SK-N-SH (cell line): ENCODE results near the gene DIP2A. TPM values are rescaled to one million over a fixed set of nuclear protein-coding genes. Genes with fewer than 3 reads are reported as not detected.
A peak's percentile ranks its signal among the peaks of the same experiment; 100 is the strongest.

Experiments used
- CTCF ChIA-PET: fragments of 300-600, 350-600 bp; formaldehyde crosslinking; extraction: SDS; loops from one replicate; lab custom pipeline; 2021; lab: Yijun Ruan, JAX
- POLR2A ChIA-PET: fragments of 350-600 bp; sonication (Branson Sonifier 250); formaldehyde crosslinking; extraction: SDS; loops from one replicate; lab custom pipeline; 2020; ENCODE audit warnings: antibody characterized with exemption, inconsistent platforms; lab: Yijun Ruan, JAX
- DNase-seq: peaks from one replicate; pipeline ENCODE4 v3.0.0; 2012
- H2AFZ ChIP-seq: fragments of 200-600 bp; sonication (generic); 2 replicates; pipeline ENCODE4 v1.8.1; 2016; ENCODE audit warnings: antibody characterized with exemption, mild to moderate bottlenecking, low read depth
- H3F3A ChIP-seq: fragments of 200-600 bp; sonication (generic); replicated peaks from 2 replicates; pipeline ENCODE3; 2016; ENCODE audit warnings: antibody characterized with exemption, mild to moderate bottlenecking; ENCODE audit not compliant: insufficient read depth
- H3K27ac ChIP-seq, 2 experiments: fragments of 200-500 bp in 1 of 2; fragments of 200-600 bp in 1 of 2; sonication (Bioruptor generic) in 1 of 2; sonication (generic), shearing (Covaris generic) in 1 of 2; 2 replicates each; pipeline versions ENCODE4 v1.5.1 to v1.6.1; 2014 to 2016; ENCODE audit warnings: low read depth in 2 of 2, inconsistent platforms in 1 of 2, low read length in 1 of 2, mild to moderate bottlenecking in 1 of 2, mixed read lengths in 1 of 2
- H3K27me3 ChIP-seq: fragments of 200-600 bp; sonication (generic), shearing (Covaris generic); 2 replicates; pipeline ENCODE4 v1.6.1; 2016; ENCODE audit warnings: mixed run types; ENCODE audit not compliant: insufficient read depth
- H3K36me3 ChIP-seq, 2 experiments: fragments of 200-500 bp in 1 of 2; fragments of 200-600 bp in 1 of 2; sonication (Bioruptor generic) in 1 of 2; sonication (generic) in 1 of 2; replicated peaks in 1 of 2; 2 replicates each; pipeline versions ENCODE3 to v1.5.1; 2014 to 2016; ENCODE audit warnings: low read length in 1 of 2, mild to moderate bottlenecking in 1 of 2; ENCODE audit not compliant: insufficient read depth in 2 of 2, control insufficient read depth in 1 of 2
- H3K4me1 ChIP-seq, 2 experiments: fragments of 200-500 bp in 1 of 2; fragments of 200-600 bp in 1 of 2; sonication (Bioruptor generic) in 1 of 2; sonication (generic), shearing (Covaris generic) in 1 of 2; 2 replicates each; pipeline versions ENCODE4 v1.5.1 to v1.6.1; 2014 to 2016; ENCODE audit warnings: low read depth in 1 of 2, low read length in 1 of 2, mixed run types in 1 of 2; ENCODE audit not compliant: insufficient read depth in 2 of 2, control insufficient read depth in 1 of 2
- H3K4me2 ChIP-seq: fragments of 200-600 bp; sonication (generic), shearing (Covaris generic); 2 replicates; pipeline ENCODE4 v1.6.1; 2017; ENCODE audit warnings: mixed run types
- H3K4me3 ChIP-seq, 2 experiments: fragments of 200-500 bp in 1 of 2; fragments of 200-600 bp in 1 of 2; sonication (Bioruptor generic) in 1 of 2; sonication (generic), shearing (Covaris generic) in 1 of 2; 2 replicates each; pipeline versions ENCODE4 v1.5.1 to v1.8.1; 2014 to 2016; ENCODE audit warnings: low read depth in 2 of 2, inconsistent platforms in 1 of 2, low read length in 1 of 2, mild to moderate bottlenecking in 1 of 2, mixed read lengths in 1 of 2, moderate library complexity in 1 of 2
- H3K79me2 ChIP-seq: fragments of 200-600 bp; sonication (generic); 2 replicates; pipeline ENCODE4 v1.8.1; 2017; ENCODE audit warnings: mild to moderate bottlenecking; ENCODE audit not compliant: insufficient read depth
- H3K9ac ChIP-seq: fragments of 200-600 bp; sonication (generic); 2 replicates; pipeline ENCODE4 v1.6.1; 2017; ENCODE audit warnings: mixed run types
- H3K9me2 ChIP-seq: fragments of 200-600 bp; sonication (generic); 2 replicates; pipeline ENCODE4 v1.6.1; 2017; ENCODE audit warnings: mixed run types
- H3K9me3 ChIP-seq: fragments of 200-600 bp; sonication (generic); 2 replicates; pipeline ENCODE4 v1.6.1; 2017; ENCODE audit warnings: mixed run types, mild to moderate bottlenecking, moderate library complexity
- H4K20me1 ChIP-seq: fragments of 200-600 bp; sonication (generic); 2 replicates; pipeline ENCODE4 v1.6.1; 2017; ENCODE audit warnings: mild to moderate bottlenecking, mixed run types; ENCODE audit not compliant: insufficient read depth
- CHD2 ChIP-seq: fragments of 150-350 bp; IDR thresholded peaks from 2 replicates; pipeline ENCODE4 v1.6.1; 2018; ENCODE audit warnings: low read length; ENCODE audit not compliant: partially characterized antibody
- ELF1 ChIP-seq: IDR thresholded peaks from 2 replicates; pipeline ENCODE4 v1.4.0; 2012
- EP300 ChIP-seq, 2 experiments: IDR thresholded peaks; 2 replicates each; pipeline versions ENCODE4 v1.4.0 to v1.6.1; 2012; ENCODE audit warnings: borderline replicate concordance in 1 of 2, low read depth in 1 of 2, low read length in 1 of 2
- EZH2phosphoT487 ChIP-seq: fragments of 200-600 bp; sonication (generic); IDR thresholded peaks from 2 replicates; pipeline ENCODE4 v1.6.1; 2017; ENCODE audit warnings: low read depth, mixed run types, mild to moderate bottlenecking, antibody characterized with exemption, moderate library complexity, borderline replicate concordance
- FOXJ3 ChIP-seq: sonication (generic); formaldehyde crosslinking; IDR thresholded peaks from 2 replicates; pipeline ENCODE4 v1.5.1; 2020; ENCODE audit warnings: mild to moderate bottlenecking, missing genetic modification reagents
- FOXM1 ChIP-seq: IDR thresholded peaks from 2 replicates; pipeline ENCODE4 v1.4.0; 2012; ENCODE audit warnings: low read depth, mild to moderate bottlenecking
- GABPA ChIP-seq: IDR thresholded peaks from 2 replicates; pipeline ENCODE4 v1.4.0; 2012; ENCODE audit warnings: low read depth, mild to moderate bottlenecking
- GATA2 ChIP-seq: sonication (generic); formaldehyde crosslinking; IDR thresholded peaks from 2 replicates; pipeline ENCODE4 v1.5.0; 2020; ENCODE audit warnings: mild to moderate bottlenecking, missing genetic modification reagents
- JUND ChIP-seq: IDR thresholded peaks from 2 replicates; pipeline ENCODE4 v1.4.0; 2012
- MEF2A ChIP-seq: IDR thresholded peaks from 2 replicates; pipeline ENCODE4 v1.4.0; 2012; ENCODE audit warnings: low read depth, borderline replicate concordance
- MXI1 ChIP-seq: IDR thresholded peaks from 2 replicates; pipeline ENCODE4 v1.6.1; 2012; ENCODE audit warnings: mild to moderate bottlenecking, low read depth, low read length, improper control_type of control experiment
- POLR2AphosphoS5 ChIP-seq: IDR thresholded peaks from 2 replicates; pipeline ENCODE4 v1.6.1; 2012; ENCODE audit warnings: low read depth, low read length
- RAD21 ChIP-seq: IDR thresholded peaks from 2 replicates; pipeline ENCODE4 v1.6.1; 2012; ENCODE audit warnings: mild to moderate bottlenecking, low read length
- RCOR1 ChIP-seq: fragments of 150-350 bp; IDR thresholded peaks from 2 replicates; pipeline ENCODE4 v1.6.1; 2017; ENCODE audit warnings: antibody characterized with exemption, low read length
- RFX5 ChIP-seq: IDR thresholded peaks from 2 replicates; pipeline ENCODE4 v1.6.1; 2012; ENCODE audit warnings: mild to moderate bottlenecking, improper control_type of control experiment, low read length
- RXRA ChIP-seq: IDR thresholded peaks from 2 replicates; pipeline ENCODE4 v1.4.0; 2012; ENCODE audit warnings: low read depth, mild to moderate bottlenecking, borderline replicate concordance
- SMC3 ChIP-seq: IDR thresholded peaks from 2 replicates; pipeline ENCODE4 v1.6.1; 2012; ENCODE audit warnings: low read depth, low read length, improper control_type of control experiment
- TAF1 ChIP-seq: IDR thresholded peaks from 2 replicates; pipeline ENCODE4 v1.6.1; 2012; ENCODE audit warnings: low read depth, mild to moderate bottlenecking, low read length, moderate library complexity, borderline replicate concordance
- TCF12 ChIP-seq: IDR thresholded peaks from 2 replicates; pipeline ENCODE4 v1.4.0; 2012
- TEAD4 ChIP-seq: IDR thresholded peaks from 2 replicates; pipeline ENCODE4 v1.4.0; 2012; ENCODE audit warnings: mild to moderate bottlenecking, borderline replicate concordance; ENCODE audit not compliant: insufficient read depth
- YY1 ChIP-seq: IDR thresholded peaks from 2 replicates; pipeline ENCODE4 v1.4.0; 2012; ENCODE audit warnings: low read depth, mild to moderate bottlenecking
- WGBS: methylation state at CpG from one replicate; pipeline ENCODE4 v1.1.6; 2017; ENCODE audit warnings: low lambda C conversion rate; 5-methylcytosine and 5-hydroxymethylcytosine counted together
- polyA plus RNA-seq, 3 experiments: library from polyadenylated mRNA; depleted of rRNA; stranded (reverse); fragments of >200 nt; gene quantifications; 2 replicates each; pipeline ENCODE4 v1.2.3, GENCODE V29; 2012
- TF ChIP-seq, protein P1 (sequence below): IDR thresholded peaks from 2 replicates; pipeline ENCODE4; 2012
- TF ChIP-seq, protein P2 (sequence below): fragments of 150-350 bp; IDR thresholded peaks from 2 replicates; pipeline ENCODE4 v1.6.1; 2017; ENCODE audit warnings: antibody characterized with exemption, low read length, low read depth, borderline replicate concordance
- TF ChIP-seq, protein P3 (sequence below): fragments of 150-350 bp; IDR thresholded peaks from 2 replicates; pipeline ENCODE4 v1.6.1; 2016; ENCODE audit warnings: mild to moderate bottlenecking, low read depth, low read length
- TF ChIP-seq, protein P4 (sequence below): IDR thresholded peaks from 2 replicates; pipeline ENCODE4 v1.4.0; 2012; ENCODE audit warnings: low read depth, borderline replicate concordance

Gene DIP2A
- polyA plus RNA-seq, 1 of the 3 experiments (the other 2 are of a cell fraction) = 26.9 TPM

DNA sequence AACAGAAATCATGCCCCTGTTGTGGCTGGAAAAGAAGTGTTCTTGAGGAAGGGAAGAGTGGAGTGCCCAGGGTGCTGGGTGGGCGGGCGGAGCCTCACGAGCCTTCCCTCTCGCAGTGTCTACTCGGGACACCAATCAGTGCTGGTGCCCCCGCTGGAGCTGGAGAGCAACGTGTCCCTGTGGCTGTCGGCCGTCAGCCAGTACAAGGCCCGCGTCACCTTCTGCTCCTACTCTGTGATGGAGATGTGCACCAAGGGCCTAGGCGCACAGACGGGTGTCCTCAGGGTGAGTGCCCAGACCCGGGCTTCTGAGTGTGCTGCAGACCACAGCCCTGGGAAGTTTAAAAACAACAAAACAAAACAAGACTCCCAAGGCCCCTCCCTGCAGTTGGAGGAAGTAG is 98.8 kb downstream of the DIP2A start:
- H3K4me1 ChIP-seq = no peaks in the 10 kb centered on the region
- H3K27me3 ChIP-seq = no peaks in the 10 kb centered on the region
- H2AFZ ChIP-seq = no peak overlapping the region
- no peak overlapping the region for H3K9ac ChIP-seq
- no peak overlapping the region for H3K27ac ChIP-seq
- H3K9me3 ChIP-seq = no peaks in the 10 kb centered on the region
- H3K36me3 ChIP-seq = peaks cover 20 to 64% of the 10 kb centered on the region in 2 experiments
- 88% methylated on average over 6 of the region's 14 CpGs for WGBS
- ChIA-PET POLR2A (no interaction called here), CTCF (no interaction called here)
- H3K4me3 ChIP-seq = no peak overlapping the region
- no peak overlapping the region for H3K4me2 ChIP-seq
- H3F3A ChIP-seq = no peaks in the 10 kb centered on the region
- no peaks in the 10 kb centered on the region for H4K20me1 ChIP-seq
- no peaks in the 10 kb centered on the region for H3K9me2 ChIP-seq
- peak; percentile 10 for DNase-seq
- no peaks in the 10 kb centered on the region for H3K79me2 ChIP-seq
- TF ChIP-seq RXRA = no peak
- TF ChIP-seq EZH2phosphoT487 = no peak
- no peak for TF ChIP-seq RAD21
- TF ChIP-seq FOXJ3 = no peak
- TF ChIP-seq ELF1 = no peak
- no peak for TF ChIP-seq MXI1
- no peak for TF ChIP-seq POLR2AphosphoS5
- TF ChIP-seq, protein P1, sequence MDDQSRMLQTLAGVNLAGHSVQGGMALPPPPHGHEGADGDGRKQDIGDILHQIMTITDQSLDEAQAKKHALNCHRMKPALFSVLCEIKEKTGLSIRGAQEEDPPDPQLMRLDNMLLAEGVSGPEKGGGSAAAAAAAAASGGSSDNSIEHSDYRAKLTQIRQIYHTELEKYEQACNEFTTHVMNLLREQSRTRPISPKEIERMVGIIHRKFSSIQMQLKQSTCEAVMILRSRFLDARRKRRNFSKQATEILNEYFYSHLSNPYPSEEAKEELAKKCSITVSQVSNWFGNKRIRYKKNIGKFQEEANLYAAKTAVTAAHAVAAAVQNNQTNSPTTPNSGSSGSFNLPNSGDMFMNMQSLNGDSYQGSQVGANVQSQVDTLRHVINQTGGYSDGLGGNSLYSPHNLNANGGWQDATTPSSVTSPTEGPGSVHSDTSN = no peak
- TF ChIP-seq, protein P2, sequence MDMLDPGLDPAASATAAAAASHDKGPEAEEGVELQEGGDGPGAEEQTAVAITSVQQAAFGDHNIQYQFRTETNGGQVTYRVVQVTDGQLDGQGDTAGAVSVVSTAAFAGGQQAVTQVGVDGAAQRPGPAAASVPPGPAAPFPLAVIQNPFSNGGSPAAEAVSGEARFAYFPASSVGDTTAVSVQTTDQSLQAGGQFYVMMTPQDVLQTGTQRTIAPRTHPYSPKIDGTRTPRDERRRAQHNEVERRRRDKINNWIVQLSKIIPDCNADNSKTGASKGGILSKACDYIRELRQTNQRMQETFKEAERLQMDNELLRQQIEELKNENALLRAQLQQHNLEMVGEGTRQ = no peak
- TF ChIP-seq TAF1 = no peak
- TF ChIP-seq TCF12 = no peak
- no peak for TF ChIP-seq RFX5
- no peak for TF ChIP-seq GATA2 (CRISPR knock-in tag)
- TF ChIP-seq SMC3 = no peak
- no peak for TF ChIP-seq FOXM1
- TF ChIP-seq RCOR1 = no peak

DNA sequence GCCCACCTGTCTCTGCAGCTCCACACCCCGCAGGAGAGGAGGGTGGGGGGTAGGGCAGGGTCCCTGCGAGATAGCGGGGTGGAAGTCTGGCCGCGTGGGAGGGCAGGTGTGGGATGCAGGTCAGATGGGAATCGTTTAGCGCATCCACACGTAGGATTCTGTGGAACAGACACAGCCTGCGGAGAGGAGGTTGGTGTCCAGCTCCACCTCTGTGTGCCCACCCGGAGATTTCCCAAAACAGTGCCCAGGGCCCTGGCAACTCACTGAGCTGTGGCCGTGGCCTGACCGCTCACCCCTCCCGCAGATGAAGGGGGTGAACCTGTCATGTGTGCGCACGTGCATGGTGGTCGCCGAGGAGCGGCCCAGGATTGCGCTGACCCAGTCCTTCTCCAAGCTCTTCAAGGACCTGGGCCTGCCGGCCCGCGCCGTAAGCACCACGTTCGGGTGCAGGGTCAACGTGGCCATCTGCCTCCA is 99.3 kb downstream of the DIP2A start:
- Histone ChIP-seq H3K79me2 (no peaks in the 10 kb centered on the region), H4K20me1 (no peaks in the 10 kb centered on the region), H3K4me1 (no peaks in the 10 kb centered on the region), H3K9ac (no peak overlapping the region), H3F3A (no peaks in the 10 kb centered on the region), H3K9me3 (no peaks in the 10 kb centered on the region), H3K4me2 (no peak overlapping the region), H2AFZ (no peak overlapping the region), H3K36me3 (peaks cover 19 to 66% of the 10 kb centered on the region in 2 experiments), H3K27me3 (no peaks in the 10 kb centered on the region), H3K9me2 (no peaks in the 10 kb centered on the region), H3K4me3 (no peak overlapping the region), H3K27ac (no peak overlapping the region)
- 91% methylated on average over 14 of the region's 26 CpGs for WGBS
- ChIA-PET CTCF (interaction anchor here (1.0 kb wide), 1 partner anchor 15 kb away, joined by 3 read pairs; no protein-coding TSS in a partner anchor), POLR2A (no interaction called here)
- DNase-seq = no peak
- no peak for TF ChIP-seq TEAD4
- no peak for TF ChIP-seq YY1
- TF ChIP-seq, protein P3, sequence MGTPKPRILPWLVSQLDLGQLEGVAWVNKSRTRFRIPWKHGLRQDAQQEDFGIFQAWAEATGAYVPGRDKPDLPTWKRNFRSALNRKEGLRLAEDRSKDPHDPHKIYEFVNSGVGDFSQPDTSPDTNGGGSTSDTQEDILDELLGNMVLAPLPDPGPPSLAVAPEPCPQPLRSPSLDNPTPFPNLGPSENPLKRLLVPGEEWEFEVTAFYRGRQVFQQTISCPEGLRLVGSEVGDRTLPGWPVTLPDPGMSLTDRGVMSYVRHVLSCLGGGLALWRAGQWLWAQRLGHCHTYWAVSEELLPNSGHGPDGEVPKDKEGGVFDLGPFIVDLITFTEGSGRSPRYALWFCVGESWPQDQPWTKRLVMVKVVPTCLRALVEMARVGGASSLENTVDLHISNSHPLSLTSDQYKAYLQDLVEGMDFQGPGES = no peak
- no peak for TF ChIP-seq JUND
- no peak for TF ChIP-seq RFX5
- TF ChIP-seq CHD2 = no peak
- TF ChIP-seq RAD21 = no peak
- TF ChIP-seq, protein P4, sequence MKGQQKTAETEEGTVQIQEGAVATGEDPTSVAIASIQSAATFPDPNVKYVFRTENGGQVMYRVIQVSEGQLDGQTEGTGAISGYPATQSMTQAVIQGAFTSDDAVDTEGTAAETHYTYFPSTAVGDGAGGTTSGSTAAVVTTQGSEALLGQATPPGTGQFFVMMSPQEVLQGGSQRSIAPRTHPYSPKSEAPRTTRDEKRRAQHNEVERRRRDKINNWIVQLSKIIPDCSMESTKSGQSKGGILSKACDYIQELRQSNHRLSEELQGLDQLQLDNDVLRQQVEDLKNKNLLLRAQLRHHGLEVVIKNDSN = no peak
- TF ChIP-seq TCF12 = no peak
- no peak for TF ChIP-seq TAF1
- TF ChIP-seq EZH2phosphoT487 = no peak
- TF ChIP-seq, protein P1 = no peak
- TF ChIP-seq MXI1 = no peak
- no peak for TF ChIP-seq POLR2AphosphoS5
- no peak for TF ChIP-seq EP300 (IDR thresholded peaks at IDR 0.05; ENCODE audit: borderline replicate concordance in 1 of 2, low read depth in 1 of 2, low read length in 1 of 2)
- TF ChIP-seq MEF2A = no peak
- no peak for TF ChIP-seq GABPA
- TF ChIP-seq FOXM1 = no peak
